GM23338 (cell line): Measurements from ENCODE around the gene GAS6. TPM values are rescaled to one million over a fixed set of nuclear protein-coding genes. Genes with fewer than 3 reads are reported as not detected.

ENCODE experiments used
- ATAC-seq: fragments of 200-7000 bp; cut with Tn5 transposase; 3 replicates; pipeline ENCODE4 v1.9.1; 2020
- DNase-seq: peaks from one replicate; pipeline ENCODE4 v3.0.0-alpha.2; 2015; ENCODE audit warnings: low spot score
- H2AFZ ChIP-seq: fragments of 200-600 bp; sonication (generic); 2 replicates; pipeline ENCODE4 v1.8.0; 2016; ENCODE audit warnings: antibody characterized with exemption, mild to moderate bottlenecking, moderate library complexity
- H3F3A ChIP-seq: fragments of 200-600 bp; sonication (generic); replicated peaks from 2 replicates; pipeline ENCODE4 v1.8.0; 2017; ENCODE audit warnings: antibody characterized with exemption, mixed run types, low read depth
- H3K27ac ChIP-seq: fragments of 200-600 bp; sonication (generic); 2 replicates; pipeline ENCODE4 v1.6.1; 2016; ENCODE audit warnings: low read depth
- H3K27me3 ChIP-seq: fragments of 200-600 bp; sonication (generic); 2 replicates; pipeline ENCODE4 v1.8.0; 2016; ENCODE audit warnings: mild to moderate bottlenecking, mixed run types, moderate library complexity; ENCODE audit not compliant: insufficient read depth
- H3K36me3 ChIP-seq: fragments of 200-600 bp; sonication (generic); 2 replicates; pipeline ENCODE4 v1.8.0; 2016; ENCODE audit warnings: mild to moderate bottlenecking; ENCODE audit not compliant: insufficient read depth
- H3K4me1 ChIP-seq: fragments of 200-600 bp; sonication (generic); 2 replicates; pipeline ENCODE4 v1.8.0; 2016; ENCODE audit warnings: mild to moderate bottlenecking, moderate library complexity; ENCODE audit not compliant: insufficient read depth
- H3K4me2 ChIP-seq: fragments of 200-600 bp; sonication (generic); 2 replicates; pipeline ENCODE4 v1.7.1; 2017; ENCODE audit warnings: mixed run types
- H3K4me3 ChIP-seq: fragments of 200-600 bp; sonication (generic); 2 replicates; pipeline ENCODE4 v1.6.1; 2016; ENCODE audit warnings: mixed run types
- H3K79me2 ChIP-seq: fragments of 200-600 bp; sonication (generic); replicated peaks from 2 replicates; pipeline ENCODE4 v1.8.0; 2017; ENCODE audit warnings: mild to moderate bottlenecking; ENCODE audit not compliant: insufficient read depth
- H3K9me2 ChIP-seq: fragments of 200-600 bp; sonication (generic); 2 replicates; pipeline ENCODE4 v1.8.0; 2017; ENCODE audit not compliant: insufficient read depth
- H4K20me1 ChIP-seq: fragments of 200-600 bp; sonication (generic); replicated peaks from 2 replicates; pipeline ENCODE4 v1.8.0; 2017; ENCODE audit warnings: mild to moderate bottlenecking; ENCODE audit not compliant: insufficient read depth
- H3K27ac Mint-ChIP-seq: 2 replicates; pipeline ENCODE4 v1.8.0; 2020; ENCODE audit warnings: inconsistent platforms, mild to moderate bottlenecking, moderate library complexity, mixed read lengths
- H3K27me3 Mint-ChIP-seq: 3 replicates; pipeline ENCODE4 v1.8.0; 2022; ENCODE audit warnings: low read depth, mild to moderate bottlenecking, moderate library complexity, mixed read lengths, inconsistent platforms; ENCODE audit not compliant: insufficient read depth, poor library complexity
- H3K36me3 Mint-ChIP-seq: 3 replicates; pipeline ENCODE4 v1.8.0; 2021; ENCODE audit warnings: low read depth, mild to moderate bottlenecking, inconsistent platforms, moderate library complexity, mixed read lengths
- H3K4me1 Mint-ChIP-seq: 3 replicates; pipeline ENCODE4 v1.8.0; 2020; ENCODE audit warnings: mild to moderate bottlenecking, inconsistent platforms, mixed read lengths
- H3K4me3 Mint-ChIP-seq: 3 replicates; pipeline ENCODE4 v1.8.0; 2021; ENCODE audit warnings: moderate library complexity, mild to moderate bottlenecking, inconsistent platforms, mixed read lengths
- H3K9me3 Mint-ChIP-seq: 3 replicates; pipeline ENCODE4 v1.8.0; 2020; ENCODE audit warnings: moderate library complexity, mild to moderate bottlenecking, inconsistent platforms, mixed read lengths
- EZH2 ChIP-seq: fragments of 200-600 bp; sonication (generic); IDR thresholded peaks from one replicate; pipeline ENCODE4 v1.8.0; 2017; ENCODE audit warnings: antibody characterized with exemption, mild to moderate bottlenecking, low read depth; ENCODE audit not compliant: unreplicated experiment
- EZH2phosphoT487 ChIP-seq: fragments of 200-600 bp; sonication (generic); IDR thresholded peaks from one replicate; pipeline ENCODE4 v1.8.1; 2018; ENCODE audit warnings: antibody characterized with exemption; ENCODE audit not compliant: unreplicated experiment
- JUNB ChIP-seq: IDR thresholded peaks from one replicate; pipeline ENCODE4 v1.6.1; 2016; ENCODE audit warnings: antibody characterized with exemption; ENCODE audit not compliant: unreplicated experiment
- NANOG ChIP-seq: IDR thresholded peaks from 2 replicates; pipeline ENCODE4 v1.6.1; 2016; ENCODE audit warnings: antibody characterized with exemption, borderline replicate concordance
- POLR2AphosphoS5 ChIP-seq: IDR thresholded peaks from 2 replicates; pipeline ENCODE4 v1.6.1; 2016; ENCODE audit warnings: antibody characterized with exemption, low read depth
- REST ChIP-seq: IDR thresholded peaks from one replicate; pipeline ENCODE4 v1.6.1; 2018; ENCODE audit warnings: antibody characterized with exemption; ENCODE audit not compliant: unreplicated experiment
- ZNF114 ChIP-seq: fragments of 250-450 bp; sonication (Bioruptor Pico); IDR thresholded peaks from 2 replicates; pipeline ENCODE4 v1.5.0; 2020; ENCODE audit warnings: mild to moderate bottlenecking, moderate library complexity
- ZNF331 ChIP-seq: fragments of 250-450 bp; sonication (Bioruptor Pico); IDR thresholded peaks from 2 replicates; pipeline ENCODE4 v1.5.0; 2020; ENCODE audit warnings: low read depth, mild to moderate bottlenecking, moderate library complexity
- ZNF462 ChIP-seq: fragments of 250-450 bp; sonication (Bioruptor Pico); IDR thresholded peaks from 2 replicates; pipeline ENCODE4 v1.5.0; 2020; ENCODE audit warnings: mild to moderate bottlenecking, moderate library complexity
- polyA plus RNA-seq: library from polyadenylated mRNA; unstranded; fragments of >200 nt; fragmentation: Nextera tagmentation; extraction: Ambion mirVana; gene quantifications from 2 replicates; pipeline ENCODE4 v1.2.1, GENCODE V29; 2016
- total RNA-seq: library from RNA; depleted of rRNA; stranded (reverse); fragments of >200 nt; shearing (Covaris generic); gene quantifications from 2 replicates; pipeline ENCODE4 v1.2.3, GENCODE V29; 2014

The GAS6 gene
- total and polyA plus RNA-seq, 2 experiments from 2014 or later = 7.9 to 21.2 TPM

GRCh38 chr13:113774177-113775107 is 89.4 kb downstream of the GAS6 start (continued):
- TF ChIP-seq ZNF462 (CRISPR knock-in tag) (no peak), EZH2phosphoT487 (no peak)

GRCh38 chr13:113771709-113772331 is 92.1 kb downstream of the GAS6 start:
- DNase-seq (no peak), ATAC-seq (no peak)
- Histone ChIP-seq H4K20me1 (no peaks in the 10 kb centered on the region), H3K79me2 (no peaks in the 10 kb centered on the region), H3K4me3 (no peak overlapping the region), H3F3A (no peaks in the 10 kb centered on the region), H3K4me2 (no peak overlapping the region), H2AFZ (no peak overlapping the region), H3K27ac (no peak overlapping the region), H3K4me1 (no peaks in the 10 kb centered on the region), H3K9me2 (0 out of 2 replicates have a peak, but pooled peaks cover 3% of the 10 kb centered on the region), H3K36me3 (no peaks in the 10 kb centered on the region), H3K27me3 (no peaks in the 10 kb centered on the region)
- Mint-ChIP-seq H3K4me1 (no peaks in the 10 kb centered on the region), H3K4me3 (no peak overlapping the region), H3K36me3 (no peaks in the 10 kb centered on the region), H3K9me3 (no peaks in the 10 kb centered on the region), H3K27ac (no peak overlapping the region), H3K27me3 (no peaks in the 10 kb centered on the region)
- TF ChIP-seq EZH2 (no peak), REST (no peak), POLR2AphosphoS5 (no peak), NANOG (no peak), ZNF114 (CRISPR knock-in tag) (no peak), ZNF331 (CRISPR knock-in tag) (no peak), JUNB (no peak)
